Sigmoid colon (tissue), 4 donors: ENCODE results near the gene KDM1A.

Experiments
- CTCF ChIP-seq, 4 experiments: fragments of 450-650 bp in 3 of 4; fragments of 200-600 bp in 1 of 4; IDR thresholded peaks; one replicate each; pipeline ENCODE4 v1.5.1; 2016 to 2019; ENCODE audit warnings: antibody characterized with exemption in 4 of 4, mild to moderate bottlenecking in 3 of 4, moderate library complexity in 2 of 4
- EP300 ChIP-seq, 4 donors: sonication (generic); formaldehyde crosslinking; IDR thresholded peaks; one replicate each; pipeline ENCODE4 v1.6.1; 2017; ENCODE audit warnings: antibody characterized with exemption in 4 of 4
- POLR2A ChIP-seq, 2 donors: fragments of 450-650 bp; IDR thresholded peaks; one replicate each; pipeline ENCODE4 v1.6.1; 2016; ENCODE audit warnings: antibody characterized with exemption in 2 of 2, mild to moderate bottlenecking in 2 of 2, moderate library complexity in 2 of 2

GRCh38 chr1:23069149-23069548 is 49.9 kb downstream of the KDM1A start:
- no peak for TF ChIP-seq CTCF (IDR thresholded peaks at IDR 0.05)
- no peak for TF ChIP-seq POLR2A (IDR thresholded peaks at IDR 0.05)
- no peak for TF ChIP-seq EP300 (IDR thresholded peaks at IDR 0.05)
